HG02884 (cell line): ENCODE results near the gene SPHK2.

Experiments used
- ATAC-seq: cut with Tn5 transposase; IDR thresholded peaks from one replicate; pipeline ENCODE4 v1.9.1; 2021; ENCODE audit warnings: mild to moderate bottlenecking, moderate library complexity; ENCODE audit not compliant: unreplicated experiment

Gene SPHK2

GRCh38 chr19:48603449-48603848, 15.9 kb upstream of the SPHK2 start:
- no peak for ATAC-seq

GRCh38 chr19:48603850-48604249, 15.5 kb upstream of the SPHK2 start:
- ATAC-seq: no peak

- ATAC-seq: no peak
Observed at GRCh38 chr19:48606463-48607358, 12.6 kb upstream of the SPHK2 start, which contains the start of gene SPACA4. TSS of gene SPACA4 (plus strand) at chr19:48606742. CDS start at chr19:48606979, 237 bp downstream.

GRCh38 chr19:48607359-48607755, 11.9 kb upstream of the SPHK2 start:
- no peak for ATAC-seq

GRCh38 chr19:48608798-48609263, 10.5 kb upstream of the SPHK2 start:
- ATAC-seq: no peak

GRCh38 chr19:48609571-48610108, 9.7 kb upstream of the SPHK2 start:
- ATAC-seq: no peak

GRCh38 chr19:48611872-48612271, 7.4 kb upstream of the SPHK2 start:
- no peak for ATAC-seq

- no peak for ATAC-seq
Observed at GRCh38 chr19:48613024-48613851, 6.1 kb upstream of the SPHK2 start.

- no peak for ATAC-seq
Observed at GRCh38 chr19:48613852-48614435, 5.4 kb upstream of the SPHK2 start.

- ATAC-seq: no peak
Observed at GRCh38 chr19:48614436-48615230, 4.7 kb upstream of the SPHK2 start, which contains the start of gene FAM83E. TSS of gene FAM83E (minus strand) at chr19:48615076. CDS start at chr19:48613372, 1,704 bp downstream.

- no peak for ATAC-seq
Observed at GRCh38 chr19:48615231-48616040, 3.9 kb upstream of the SPHK2 start.

GRCh38 chr19:48616041-48616436, 3.3 kb upstream of the SPHK2 start:
- no peak for ATAC-seq

- no peak for ATAC-seq
Observed at GRCh38 chr19:48616491-48617056, 2.7 kb upstream of the SPHK2 start.

GRCh38 chr19:48617146-48617937, 2.0 kb upstream of the SPHK2 start:
- no peak for ATAC-seq

GRCh38 chr19:48618278-48618915, 909 bp upstream of the SPHK2 start:
- ATAC-seq: no peak

GRCh38 chr19:48619692-48620585, 633 bp downstream of the SPHK2 start:
- no peak for ATAC-seq
